ENCODE measurements around the gene C5. TPM values are rescaled to one million over a fixed set of nuclear protein-coding genes. Genes with fewer than 3 reads are reported as not detected.

C5 gene
- 0.66 TPM for total RNA-seq (2021; ENCODE audit: unreplicated experiment)
- polyA plus RNA-seq (2012) = 0.10 and 0.26 TPM in 2 replicates
- Bru-seq, nascent RNA = percentile 23 among the genes with signal in this experiment
- percentile 18 among the genes with signal in this experiment for BruChase-seq, experiment 1, labeled RNA remaining after a 6-hour chase
- percentile 23 among the genes with signal in this experiment for BruChase-seq, experiment 2, labeled RNA remaining after a 2-hour chase
- long read RNA-seq = 0 reads

GRCh38 chr9:121050128-121050988 lies at the start of gene C5:
C5 (minus strand) TSS chr9:121050275; CDS start chr9:121050246, 29 bp downstream.
- RAD21 ChIA-PET (ENCODE audit: low non-redundant PET in 1 of 2, low total read pairs in 2 of 2, uncharacterized antibody in 2 of 2, unreplicated experiment in 2 of 2) = no interaction called here
- Histone ChIP-seq H3K79me2 (ENCODE audit: insufficient read depth, low read length) (no peaks in the 10 kb centered on the region), H3K4me2 (ENCODE audit: low read length) (no peak within 1 kb of the TSS), H3K9ac (ENCODE audit: low read length) (no peak within 1 kb of the TSS), H3K9me3 (ENCODE audit: control insufficient read depth in 1 of 2, insufficient read depth in 1 of 2, low read depth in 1 of 2, low read length in 2 of 2) (no peaks in the 10 kb centered on the region), H3K36me3 (ENCODE audit: control insufficient read depth in 1 of 2, insufficient read depth in 2 of 2, low read length in 2 of 2) (no peaks in the 10 kb centered on the region), H3K27me3 (ENCODE audit: insufficient read depth, low read length) (no peaks in the 10 kb centered on the region), H3K4me3 (replicated peaks in 1 of 2; ENCODE audit: low read depth in 1 of 2, low read length in 2 of 2) (no peak within 1 kb of the TSS), H3K27ac (ENCODE audit: low read depth, low read length) (no peak within 1 kb of the TSS), H2AFZ (ENCODE audit: low read depth, low read length, poor library complexity, severe bottlenecking) (no peak within 1 kb of the TSS), H3K4me1 (ENCODE audit: control insufficient read depth in 1 of 2, insufficient read depth in 2 of 2, low read length in 2 of 2) (0 out of 4 replicates have a peak, but pooled peaks cover 0 to 2% of the 10 kb centered on the region in 2 experiments), H4K20me1 (ENCODE audit: insufficient read depth) (no peaks in the 10 kb centered on the region), H3K9me2 (ENCODE audit: insufficient read depth) (no peaks in the 10 kb centered on the region)
- POLR2A ChIA-PET = interaction anchor here (1.3 kb wide), 1 partner anchor 10 kb away, joined by 4 read pairs; no protein-coding TSS in a partner anchor
- intact Hi-C loops (cut with micrococcal nuclease) = loop anchor here (10.0 kb wide), 1 partner anchor 426 kb away; no protein-coding TSS in a partner anchor
- CTCF ChIA-PET = interaction anchor here (1.1 to 3.9 kb wide), 2 partner anchors 9 to 69 kb away, joined by 5 to 36 read pairs; no protein-coding TSS in a partner anchor
- BruUV-seq (replicated peaks) = no TSS peak
- DNase-seq (ENCODE audit: low read depth, low spot score) (no peak), ATAC-seq (no peak)
- TF ChIP-seq TCF7L2 (IDR thresholded peaks at IDR 0.05; ENCODE audit: borderline replicate concordance, extremely low read depth, insufficient read depth, insufficient read length) (no peak), RAD21 (IDR thresholded peaks at IDR 0.05; ENCODE audit: low read depth) (no peak), FOSL1 (IDR thresholded peaks at IDR 0.05; ENCODE audit: low read depth) (no peak), EZH2phosphoT487 (IDR thresholded peaks at IDR 0.05; ENCODE audit: borderline replicate concordance) (no peak), POLR2A (IDR thresholded peaks at IDR 0.05; ENCODE audit: borderline replicate concordance, extremely low read depth, insufficient read depth, insufficient read length) (no peak), POLR2AphosphoS5 (IDR thresholded peaks at IDR 0.05; ENCODE audit: low read depth, low read length) (no peak), CBX3 (IDR thresholded peaks at IDR 0.05; ENCODE audit: low read depth) (no peak)

All from HCT116 (cell line).